Vagina (tissue), 2 donors: ENCODE data around the gene FAM219A.

Experiments
- POLR2A ChIP-seq, 2 donors: fragments of 450-650 bp; IDR thresholded peaks; one replicate each; pipeline ENCODE4 v1.6.1; 2017; ENCODE audit warnings: antibody characterized with exemption in 2 of 2, mild to moderate bottlenecking in 2 of 2, moderate library complexity in 2 of 2
- POLR2AphosphoS5 ChIP-seq, 2 donors: sonication (generic); formaldehyde crosslinking; IDR thresholded peaks; one replicate each; pipeline ENCODE4 v1.9.0; 2017; ENCODE audit warnings: antibody characterized with exemption in 2 of 2, mild to moderate bottlenecking in 2 of 2, low read depth in 1 of 2; ENCODE audit not compliant: insufficient read depth in 1 of 2
- TF ChIP-seq, protein P1 (sequence below), 3 experiments: fragments of 450-650 bp in 2 of 3; fragments of 200-600 bp in 1 of 3; sonication (generic) in 1 of 3; IDR thresholded peaks; one replicate each; pipeline ENCODE4 v1.5.1; 2017 to 2019; ENCODE audit warnings: antibody characterized with exemption in 3 of 3, mild to moderate bottlenecking in 2 of 3, moderate library complexity in 2 of 3

GRCh38 chr9:34362614-34363214 is 95.7 kb downstream of the FAM219A start:
- TF ChIP-seq, protein P1, sequence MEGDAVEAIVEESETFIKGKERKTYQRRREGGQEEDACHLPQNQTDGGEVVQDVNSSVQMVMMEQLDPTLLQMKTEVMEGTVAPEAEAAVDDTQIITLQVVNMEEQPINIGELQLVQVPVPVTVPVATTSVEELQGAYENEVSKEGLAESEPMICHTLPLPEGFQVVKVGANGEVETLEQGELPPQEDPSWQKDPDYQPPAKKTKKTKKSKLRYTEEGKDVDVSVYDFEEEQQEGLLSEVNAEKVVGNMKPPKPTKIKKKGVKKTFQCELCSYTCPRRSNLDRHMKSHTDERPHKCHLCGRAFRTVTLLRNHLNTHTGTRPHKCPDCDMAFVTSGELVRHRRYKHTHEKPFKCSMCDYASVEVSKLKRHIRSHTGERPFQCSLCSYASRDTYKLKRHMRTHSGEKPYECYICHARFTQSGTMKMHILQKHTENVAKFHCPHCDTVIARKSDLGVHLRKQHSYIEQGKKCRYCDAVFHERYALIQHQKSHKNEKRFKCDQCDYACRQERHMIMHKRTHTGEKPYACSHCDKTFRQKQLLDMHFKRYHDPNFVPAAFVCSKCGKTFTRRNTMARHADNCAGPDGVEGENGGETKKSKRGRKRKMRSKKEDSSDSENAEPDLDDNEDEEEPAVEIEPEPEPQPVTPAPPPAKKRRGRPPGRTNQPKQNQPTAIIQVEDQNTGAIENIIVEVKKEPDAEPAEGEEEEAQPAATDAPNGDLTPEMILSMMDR (IDR thresholded peaks at IDR 0.05): no peak
- TF ChIP-seq POLR2AphosphoS5 (IDR thresholded peaks at IDR 0.05; ENCODE audit: insufficient read depth in 1 of 2, low read depth in 1 of 2): no peak
- TF ChIP-seq POLR2A (IDR thresholded peaks at IDR 0.05): no peak
